C4-2B (cell line): ENCODE results near the gene ZNF346.

Experiments used
- ZFX ChIP-seq: fragments of 450-650 bp; IDR thresholded peaks from 2 replicates; pipeline ENCODE4 v1.6.1; 2017
- TF ChIP-seq, protein P1 (sequence below): fragments of 450-650 bp; conservative IDR thresholded peaks from 2 replicates; pipeline ENCODE4 v1.5.1; 2017; ENCODE audit warnings: mild to moderate bottlenecking

DNA sequence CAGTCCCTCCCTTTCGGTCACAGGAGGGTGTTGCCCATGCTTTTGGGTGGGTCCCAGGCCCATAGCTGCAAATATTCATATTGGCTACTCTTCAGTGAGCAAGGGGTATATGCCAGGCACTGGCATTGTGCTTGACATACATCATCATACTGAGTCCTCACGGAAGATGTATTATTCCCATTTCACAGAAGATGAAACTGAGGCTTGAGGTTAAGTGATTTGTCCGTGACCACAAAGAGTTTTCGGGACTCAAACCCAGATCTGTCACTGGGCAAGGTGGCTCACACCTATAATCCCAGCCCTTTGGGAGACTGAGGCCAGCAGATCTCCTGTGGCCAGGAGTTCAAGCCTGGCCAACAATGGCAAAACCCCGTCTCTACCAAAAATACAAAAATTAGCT, 57.8 kb downstream of the ZNF346 start:
- TF ChIP-seq, protein P1, sequence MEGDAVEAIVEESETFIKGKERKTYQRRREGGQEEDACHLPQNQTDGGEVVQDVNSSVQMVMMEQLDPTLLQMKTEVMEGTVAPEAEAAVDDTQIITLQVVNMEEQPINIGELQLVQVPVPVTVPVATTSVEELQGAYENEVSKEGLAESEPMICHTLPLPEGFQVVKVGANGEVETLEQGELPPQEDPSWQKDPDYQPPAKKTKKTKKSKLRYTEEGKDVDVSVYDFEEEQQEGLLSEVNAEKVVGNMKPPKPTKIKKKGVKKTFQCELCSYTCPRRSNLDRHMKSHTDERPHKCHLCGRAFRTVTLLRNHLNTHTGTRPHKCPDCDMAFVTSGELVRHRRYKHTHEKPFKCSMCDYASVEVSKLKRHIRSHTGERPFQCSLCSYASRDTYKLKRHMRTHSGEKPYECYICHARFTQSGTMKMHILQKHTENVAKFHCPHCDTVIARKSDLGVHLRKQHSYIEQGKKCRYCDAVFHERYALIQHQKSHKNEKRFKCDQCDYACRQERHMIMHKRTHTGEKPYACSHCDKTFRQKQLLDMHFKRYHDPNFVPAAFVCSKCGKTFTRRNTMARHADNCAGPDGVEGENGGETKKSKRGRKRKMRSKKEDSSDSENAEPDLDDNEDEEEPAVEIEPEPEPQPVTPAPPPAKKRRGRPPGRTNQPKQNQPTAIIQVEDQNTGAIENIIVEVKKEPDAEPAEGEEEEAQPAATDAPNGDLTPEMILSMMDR, result no peak
- no peak for TF ChIP-seq ZFX
